WTC11 (cell line): ENCODE data around the gene KDM1B. TPM values are rescaled to one million over a fixed set of nuclear protein-coding genes. Genes with fewer than 3 reads are reported as not detected.

Experiments
- ATAC-seq: fragments of 200-7000 bp; cut with Tn5 transposase; 2 replicates; pipeline ENCODE4 v1.10.0; 2021; ENCODE audit warnings: mild to moderate bottlenecking, moderate library complexity
- CTCF ChIA-PET: fragments of 300-600 bp; sonication (Branson Sonifier 250); formaldehyde crosslinking; loops from one replicate; lab custom pipeline; 2021; ENCODE audit warnings: antibody characterized with exemption; lab: Charles Lee
- POLR2A ChIA-PET: fragments of 350-600 bp; sonication (Branson Sonifier 250); formaldehyde crosslinking; loops from one replicate; lab custom pipeline; 2021; ENCODE audit warnings: antibody characterized with exemption; lab: Charles Lee
- DNase-seq: peaks from one replicate; pipeline ENCODE4 v3.0.0; 2021; ENCODE audit warnings: low spot score
- H3K27ac Mint-ChIP-seq: 2 replicates; pipeline ENCODE4 v1.8.0; 2021; ENCODE audit warnings: mixed read lengths
- H3K27me3 Mint-ChIP-seq: 2 replicates; pipeline ENCODE4 v1.8.0; 2021; ENCODE audit warnings: low read depth, mild to moderate bottlenecking, moderate library complexity, mixed read lengths
- H3K36me3 Mint-ChIP-seq: 2 replicates; pipeline ENCODE4 v1.8.0; 2021; ENCODE audit warnings: mixed read lengths
- H3K4me1 Mint-ChIP-seq: 2 replicates; pipeline ENCODE4 v1.8.0; 2022; ENCODE audit warnings: mixed read lengths
- H3K4me3 Mint-ChIP-seq: 2 replicates; pipeline ENCODE4 v1.8.0; 2021; ENCODE audit warnings: mild to moderate bottlenecking, moderate library complexity, mixed read lengths
- H3K9me3 Mint-ChIP-seq: 2 replicates; pipeline ENCODE4 v1.8.0; 2021; ENCODE audit warnings: mixed read lengths
- ARID4B ChIP-seq: sonication (generic); formaldehyde crosslinking; IDR thresholded peaks from 2 replicates; pipeline ENCODE4 v1.8.0; 2023; ENCODE audit warnings: missing genetic modification reagents, mild to moderate bottlenecking, borderline replicate concordance
- CREM ChIP-seq: sonication (generic); formaldehyde crosslinking; IDR thresholded peaks from 2 replicates; pipeline ENCODE4 v1.8.1; 2022; ENCODE audit warnings: mild to moderate bottlenecking, missing genetic modification reagents, moderate library complexity
- CTCF ChIP-seq: fragments of 200-600 bp; IDR thresholded peaks from 2 replicates; pipeline ENCODE4 v1.8.0; 2022; ENCODE audit warnings: antibody characterized with exemption
- E2F1 ChIP-seq: sonication (generic); formaldehyde crosslinking; IDR thresholded peaks from 2 replicates; pipeline ENCODE4 v1.8.0; 2022; ENCODE audit warnings: mild to moderate bottlenecking, missing genetic modification reagents
- E2F4 ChIP-seq: sonication (generic); formaldehyde crosslinking; IDR thresholded peaks from 2 replicates; pipeline ENCODE4 v1.8.1; 2022; ENCODE audit warnings: low read depth, mild to moderate bottlenecking, moderate library complexity, missing genetic modification reagents, borderline replicate concordance
- ELF4 ChIP-seq: sonication (generic); formaldehyde crosslinking; IDR thresholded peaks from 2 replicates; pipeline ENCODE4 v1.8.1; 2022; ENCODE audit warnings: low read depth, mild to moderate bottlenecking, moderate library complexity, missing genetic modification reagents
- ERG ChIP-seq: fragments of 250-450 bp; sonication (Bioruptor Pico); IDR thresholded peaks from 2 replicates; pipeline ENCODE4 v1.8.0; 2021; ENCODE audit warnings: mild to moderate bottlenecking
- FOXK1 ChIP-seq: sonication (generic); formaldehyde crosslinking; IDR thresholded peaks from 2 replicates; pipeline ENCODE4 v1.8.0; 2022; ENCODE audit warnings: mild to moderate bottlenecking, moderate library complexity, missing genetic modification reagents
- NFATC4 ChIP-seq: fragments of 250-450 bp; sonication (Bioruptor Pico); IDR thresholded peaks from 2 replicates; pipeline ENCODE4 v1.9.0; 2021; ENCODE audit warnings: mild to moderate bottlenecking
- NR1H2 ChIP-seq: sonication (generic); formaldehyde crosslinking; IDR thresholded peaks from 2 replicates; pipeline ENCODE4 v1.9.0; 2021; ENCODE audit warnings: mild to moderate bottlenecking, moderate library complexity, missing genetic modification reagents
- RELA ChIP-seq: sonication (generic); formaldehyde crosslinking; IDR thresholded peaks from 2 replicates; pipeline ENCODE4 v1.8.1; 2022; ENCODE audit warnings: missing genetic modification reagents, mild to moderate bottlenecking, borderline replicate concordance
- SMAD4 ChIP-seq: sonication (generic); formaldehyde crosslinking; IDR thresholded peaks from 2 replicates; pipeline ENCODE4 v1.8.0; 2022; ENCODE audit warnings: mild to moderate bottlenecking, missing genetic modification reagents
- TEAD1 ChIP-seq: sonication (generic); formaldehyde crosslinking; IDR thresholded peaks from 2 replicates; pipeline ENCODE4 v1.8.0; 2022; ENCODE audit warnings: mild to moderate bottlenecking, missing genetic modification reagents
- TEAD4 ChIP-seq: sonication (generic); formaldehyde crosslinking; IDR thresholded peaks from 2 replicates; pipeline ENCODE4 v1.8.0; 2022; ENCODE audit warnings: mild to moderate bottlenecking, missing genetic modification reagents
- ZBTB21 ChIP-seq: sonication (generic); formaldehyde crosslinking; IDR thresholded peaks from 2 replicates; pipeline ENCODE4 v1.8.1; 2023; ENCODE audit warnings: mild to moderate bottlenecking, missing genetic modification reagents, borderline replicate concordance
- ZBTB43 ChIP-seq: sonication (generic); formaldehyde crosslinking; IDR thresholded peaks from 2 replicates; pipeline ENCODE4 v1.8.1; 2023; ENCODE audit warnings: mild to moderate bottlenecking, missing genetic modification reagents
- ZMAT4 ChIP-seq: fragments of 250-450 bp; sonication (Bioruptor Pico); IDR thresholded peaks from 2 replicates; pipeline ENCODE4 v1.9.0; 2021; ENCODE audit warnings: mild to moderate bottlenecking
- ZNF121 ChIP-seq: sonication (generic); formaldehyde crosslinking; IDR thresholded peaks from 2 replicates; pipeline ENCODE4 v1.8.0; 2023; ENCODE audit warnings: missing genetic modification reagents
- ZNF532 ChIP-seq: fragments of 250-450 bp; sonication (Bioruptor Pico); IDR thresholded peaks from 2 replicates; pipeline ENCODE4 v1.9.0; 2021; ENCODE audit warnings: mild to moderate bottlenecking, borderline replicate concordance
- ZNF671 ChIP-seq: fragments of 250-450 bp; sonication (Bioruptor Pico); IDR thresholded peaks from 2 replicates; pipeline ENCODE4 v1.8.0; 2021; ENCODE audit warnings: mild to moderate bottlenecking
- total RNA-seq: library from RNA; stranded (reverse); gene quantifications from 3 replicates; pipeline ENCODE4 v1.2.3, GENCODE V29; 2021

The KDM1B gene
- total RNA-seq, 1 experiment from 2014 or later: 6.7 TPM

- TF ChIP-seq NFATC4 (CRISPR knock-in tag) (no peak), ZNF671 (CRISPR knock-in tag) (no peak), ZBTB43 (CRISPR knock-in tag) (no peak), SMAD4 (no peak), RELA (CRISPR knock-in tag) (no peak), ELF4 (CRISPR knock-in tag) (no peak), NR1H2 (CRISPR knock-in tag) (no peak), ERG (CRISPR knock-in tag) (no peak), ZNF121 (CRISPR knock-in tag) (no peak), FOXK1 (no peak), TEAD4 (CRISPR knock-in tag) (no peak), ZNF532 (CRISPR knock-in tag) (no peak), CREM (CRISPR knock-in tag) (no peak), ARID4B (CRISPR knock-in tag) (no peak), ZBTB21 (CRISPR knock-in tag) (no peak)
Measured at GRCh38 chr6:18168264-18168663, 13.0 kb downstream of the KDM1B start (continued).

GRCh38 chr6:18171871-18172270, 16.6 kb downstream of the KDM1B start:
- Mint-ChIP-seq H3K27ac (no peak overlapping the region), H3K27me3 (no peaks in the 10 kb centered on the region), H3K4me1 (0 out of 2 replicates have a peak, but pooled peaks cover 3% of the 10 kb centered on the region), H3K36me3 (peaks cover 40% of the 10 kb centered on the region), H3K9me3 (peaks cover 12% of the 10 kb centered on the region), H3K4me3 (no peak overlapping the region)
- ATAC-seq (no peak), DNase-seq (no peak)
- ChIA-PET CTCF (no interaction called here), POLR2A (interaction anchor here (0.6 kb wide), 1 partner anchor 66 kb away, joined by 4 read pairs; no protein-coding TSS in a partner anchor)
- TF ChIP-seq E2F4 (CRISPR knock-in tag): no peak
- TF ChIP-seq CTCF: no peak
- no peak for TF ChIP-seq E2F1 (CRISPR knock-in tag)
- no peak for TF ChIP-seq ZMAT4 (CRISPR knock-in tag)
- no peak for TF ChIP-seq TEAD1
